Liver (tissue), 3 donors: ENCODE results near the gene KBTBD13.

ENCODE experiments used
- CTCF ChIP-seq: fragments of 150-350 bp; IDR thresholded peaks from 2 replicates; pipeline ENCODE4 v1.5.1; 2017; ENCODE audit warnings: improper control_type of control experiment, low read depth, low read length; ENCODE audit not compliant: missing input control
- EGR1 ChIP-seq, 2 donors: IDR thresholded peaks; 2 replicates each; pipeline ENCODE4 v1.6.1; 2016 to 2018; ENCODE audit warnings: antibody characterized with exemption in 2 of 2, low read depth in 2 of 2
- JUND ChIP-seq, 2 donors: IDR thresholded peaks; 2 replicates each; pipeline ENCODE4 v1.6.1; 2016; ENCODE audit warnings: antibody characterized with exemption in 2 of 2
- RAD21 ChIP-seq, 2 donors: IDR thresholded peaks; 2 replicates each; pipeline ENCODE4 v1.6.1; 2016; ENCODE audit warnings: antibody characterized with exemption in 2 of 2, mild to moderate bottlenecking in 2 of 2
- REST ChIP-seq: IDR thresholded peaks from 2 replicates; pipeline ENCODE4 v1.6.1; 2016; ENCODE audit warnings: antibody characterized with exemption, mild to moderate bottlenecking
- donor health status: healthy.
- donor health status: healthy.

- no peak for TF ChIP-seq CTCF
- TF ChIP-seq JUND (IDR thresholded peaks at IDR 0.05) = no peak
- TF ChIP-seq RAD21 (IDR thresholded peaks at IDR 0.05) = no peak
- no peak for TF ChIP-seq EGR1 (IDR thresholded peaks at IDR 0.05; ENCODE audit: low read depth in 2 of 2)
- no peak for TF ChIP-seq REST
Measured at GRCh38 chr15:65037309-65037708, 39.2 kb upstream of the KBTBD13 start.
